K562 (cell line): ENCODE results near the gene KLK2. TPM values are rescaled to one million over a fixed set of nuclear protein-coding genes. Genes with fewer than 3 reads are reported as not detected.
A peak's percentile ranks its signal among the peaks of the same experiment; 100 is the strongest.

Experiments
- FOXK1 ChIP-seq: sonication (generic); formaldehyde crosslinking; IDR thresholded peaks from 2 replicates; pipeline ENCODE4 v1.8.0; 2022; ENCODE audit warnings: missing genetic modification reagents, mild to moderate bottlenecking, borderline replicate concordance
- FOXM1 ChIP-seq, 2 experiments: fragments of 450-650 bp in 1 of 2; sonication (generic) in 1 of 2; formaldehyde crosslinking in 1 of 2; IDR thresholded peaks; 2 replicates each; pipeline versions ENCODE4 v1.6.1 to v1.9.0; 2017 to 2022; ENCODE audit warnings: low read depth in 2 of 2, mild to moderate bottlenecking in 2 of 2, missing genetic modification reagents in 1 of 2, moderate library complexity in 1 of 2
- HDAC6 ChIP-seq: IDR thresholded peaks from 2 replicates; pipeline ENCODE4 v1.6.1; 2012; ENCODE audit warnings: low read depth, mild to moderate bottlenecking, control low read depth, inconsistent platforms, low read length, moderate library complexity
- IRF2 ChIP-seq: sonication (generic); formaldehyde crosslinking; IDR thresholded peaks from 2 replicates; pipeline ENCODE4 v1.8.1; 2022; ENCODE audit warnings: mild to moderate bottlenecking, missing genetic modification reagents
- KAT2B ChIP-seq: IDR thresholded peaks from one replicate; pipeline ENCODE4 v1.6.1; 2012; ENCODE audit warnings: low read depth, mild to moderate bottlenecking, control low read depth, inconsistent platforms, low read length, moderate library complexity
- KDM5B ChIP-seq: fragments of 200-600 bp; sonication (generic); IDR thresholded peaks from 2 replicates; pipeline ENCODE4 v1.6.1; 2012; ENCODE audit warnings: low read depth, mild to moderate bottlenecking, moderate library complexity, low read length, control low read depth, inconsistent platforms; ENCODE audit not compliant: insufficient replicate concordance
- MCM7 ChIP-seq, 2 experiments: fragments of 450-650 bp; IDR thresholded peaks; 2 replicates each; pipeline ENCODE4 v1.6.1; 2016 to 2018
- NELFE ChIP-seq: IDR thresholded peaks from 2 replicates; pipeline ENCODE4 v1.6.1; 2011; ENCODE audit warnings: mild to moderate bottlenecking; ENCODE audit not compliant: insufficient read depth, insufficient read length
- NFIC ChIP-seq: fragments of 450-650 bp; IDR thresholded peaks from 2 replicates; pipeline ENCODE4 v1.6.1; 2017; ENCODE audit warnings: mild to moderate bottlenecking, inconsistent platforms
- NR1H2 ChIP-seq: sonication (generic); formaldehyde crosslinking; IDR thresholded peaks from 2 replicates; pipeline ENCODE4 v1.4.0; 2020; ENCODE audit warnings: mild to moderate bottlenecking, missing genetic modification reagents
- POLR3A ChIP-seq: IDR thresholded peaks from 2 replicates; pipeline ENCODE4 v1.6.1; 2011; ENCODE audit warnings: borderline replicate concordance, mild to moderate bottlenecking, moderate library complexity; ENCODE audit not compliant: insufficient read length, insufficient read depth; ENCODE audit errors: extremely low read depth
- RB1 ChIP-seq: fragments of 450-650 bp; IDR thresholded peaks from 2 replicates; pipeline ENCODE4 v1.6.1; 2017; ENCODE audit warnings: low read depth, mild to moderate bottlenecking
- RBM25 ChIP-seq: fragments of 200-400 bp; formaldehyde crosslinking; IDR thresholded peaks from 2 replicates; pipeline ENCODE4 v1.6.1; 2018; ENCODE audit warnings: low read length, low read depth, moderate library complexity; ENCODE audit not compliant: severe bottlenecking
- SAP30 ChIP-seq: fragments of 200-600 bp; sonication (generic); IDR thresholded peaks from 2 replicates; pipeline ENCODE4 v1.6.1; 2012; ENCODE audit warnings: borderline replicate concordance, low read depth, mild to moderate bottlenecking, moderate library complexity, low read length, control low read depth, inconsistent platforms; ENCODE audit not compliant: insufficient read depth, poor library complexity, severe bottlenecking
- SMARCB1 ChIP-seq: IDR thresholded peaks from 2 replicates; pipeline ENCODE4 v1.6.1; 2011; ENCODE audit warnings: improper control_type of control experiment, low read depth; ENCODE audit not compliant: insufficient read length
- SMARCE1 ChIP-seq: fragments of 450-650 bp; IDR thresholded peaks from 2 replicates; pipeline ENCODE4 v1.7.1; 2016; ENCODE audit warnings: mild to moderate bottlenecking
- SREBF1 ChIP-seq: fragments of 150-350 bp; IDR thresholded peaks from 2 replicates; pipeline ENCODE4 v1.6.1; 2014; ENCODE audit warnings: antibody characterized with exemption, low read depth, low read length, borderline replicate concordance
- SUPT5H ChIP-seq: fragments of 450-650 bp; IDR thresholded peaks from 2 replicates; pipeline ENCODE4 v1.6.1; 2016
- TOE1 ChIP-seq, 2 experiments: fragments of 450-650 bp in 1 of 2; sonication (generic) in 1 of 2; formaldehyde crosslinking in 1 of 2; IDR thresholded peaks; 2 replicates each; pipeline versions ENCODE4 v1.7.1 to v1.8.0; 2016 to 2022; ENCODE audit warnings: borderline replicate concordance in 2 of 2, mild to moderate bottlenecking in 2 of 2, antibody characterized with exemption in 1 of 2, inconsistent platforms in 1 of 2, low read depth in 1 of 2, missing genetic modification reagents in 1 of 2, moderate library complexity in 1 of 2
- XRCC4 ChIP-seq: IDR thresholded peaks from one replicate; pipeline ENCODE4 v1.6.1; 2011; ENCODE audit not compliant: insufficient read depth, insufficient read length; ENCODE audit errors: extremely low read depth
- ZNF146 ChIP-seq: IDR thresholded peaks from one replicate; pipeline ENCODE4 v1.6.1; 2018; ENCODE audit warnings: missing compliant biosample characterization; ENCODE audit not compliant: unreplicated experiment
- ZNF583 ChIP-seq: fragments of 250-450 bp; sonication (Bioruptor Pico); IDR thresholded peaks from 2 replicates; pipeline ENCODE4 v1.4.0; 2020
- ZNF830 ChIP-seq: fragments of 250-450 bp; sonication (Bioruptor Pico); IDR thresholded peaks from 2 replicates; pipeline ENCODE4 v1.5.0; 2021; ENCODE audit warnings: mild to moderate bottlenecking
- polyA plus RNA-seq, 8 experiments: library from polyadenylated mRNA; depleted of rRNA in 4 of 8; stranded (reverse) in 5 of 8; unstranded in 3 of 8; fragments of >200 nt; fragmentation: Nextera tagmentation in 2 of 8; fragmentation: Illumina TruSeq in 1 of 8; extraction: Ambion mirVana in 2 of 8; extraction: Trizol in 1 of 8; gene quantifications; 2 replicates each; pipeline versions ENCODE4 v1.2.1 to v1.2.3, GENCODE V29; 2011 to 2014; ENCODE audit warnings: inconsistent platforms in 1 of 8, missing spikeins in 1 of 8
- total RNA-seq, 7 experiments: library from RNA; depleted of rRNA in 6 of 7; stranded (reverse); fragments of >200 nt in 6 of 7; fragmentation: Illumina TruSeq in 2 of 7; extraction: Trizol in 2 of 7; gene quantifications; 2 replicates each; pipeline versions ENCODE4 v1.2.1 to v1.2.3, GENCODE V29; 2011 to 2021; ENCODE audit warnings: low replicate concordance in 1 of 7
- TF ChIP-seq, protein P1 (sequence below): fragments of 250-450 bp; sonication (Bioruptor Pico); IDR thresholded peaks from 2 replicates; pipeline ENCODE4 v1.9.0; 2021; ENCODE audit warnings: mild to moderate bottlenecking
- TF ChIP-seq, protein P2 (sequence below): fragments of 250-450 bp; sonication (Bioruptor Pico); IDR thresholded peaks from 2 replicates; pipeline ENCODE4 v1.4.0; 2020; ENCODE audit warnings: mild to moderate bottlenecking, moderate library complexity, borderline replicate concordance

The KLK2 gene
- total and polyA plus RNA-seq, 9 of the 15 experiments (the other 6 are each of a cell fraction or from before 2014, with no cell fraction given) = 0.11 to 0.47 (median 0.23) TPM; not detected in 1

DNA sequence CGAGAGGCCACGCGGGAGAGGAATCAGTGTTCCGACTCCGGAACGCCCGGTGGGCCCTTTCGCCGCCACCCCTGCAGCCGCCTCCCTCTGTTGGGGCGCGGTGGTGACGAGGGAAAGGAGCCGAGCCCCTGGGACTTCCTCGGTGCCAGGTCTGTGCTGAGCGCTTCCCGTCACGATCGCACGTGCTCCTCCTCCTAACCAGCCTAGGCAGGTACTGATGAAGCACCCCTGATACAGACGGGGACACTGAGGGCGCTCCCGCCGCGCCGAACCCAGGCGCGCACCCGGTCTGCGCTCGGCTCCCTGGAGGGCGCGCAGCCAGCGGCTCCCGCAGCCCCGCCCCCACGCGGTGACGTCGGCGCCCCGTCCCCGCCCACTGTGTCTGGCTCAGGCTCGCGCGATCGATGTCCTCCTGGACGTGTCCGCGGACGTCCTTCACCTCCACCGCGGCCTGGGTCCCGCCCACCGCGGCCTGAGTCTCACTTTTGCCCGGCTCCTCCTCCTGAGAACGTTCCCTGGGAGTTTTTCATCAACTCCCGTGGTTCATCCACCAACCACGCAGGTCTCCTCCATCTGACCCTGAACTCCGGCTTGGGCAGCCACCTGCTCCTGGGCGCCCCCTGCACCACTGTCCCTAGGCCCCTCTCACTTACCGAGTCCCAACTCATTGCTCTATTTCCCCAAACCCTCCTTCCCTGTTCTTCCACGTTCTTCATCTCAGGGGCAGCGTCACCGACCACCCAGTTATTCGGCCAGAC is 37.3 kb upstream of the KLK2 start (continued):
- TF ChIP-seq, protein P1, sequence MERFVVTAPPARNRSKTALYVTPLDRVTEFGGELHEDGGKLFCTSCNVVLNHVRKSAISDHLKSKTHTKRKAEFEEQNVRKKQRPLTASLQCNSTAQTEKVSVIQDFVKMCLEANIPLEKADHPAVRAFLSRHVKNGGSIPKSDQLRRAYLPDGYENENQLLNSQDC (CRISPR knock-in tag) = no peak
- no peak for TF ChIP-seq FOXM1 (IDR thresholded peaks at IDR 0.05; ENCODE audit: low read depth)
- 0 out of 2 replicates have a peak, but pooled peaks have one; percentile 64 for TF ChIP-seq FOXM1 (CRISPR knock-in tag; IDR thresholded peaks at IDR 0.05; ENCODE audit: low read depth)
- TF ChIP-seq NFIC = peak; percentile 53
- no peak for TF ChIP-seq SMARCB1
- TF ChIP-seq KAT2B = no peak
- TF ChIP-seq SREBF1 = no peak
- TF ChIP-seq MCM7 (IDR thresholded peaks at IDR 0.05) = no peak
- no peak for TF ChIP-seq SMARCE1
- TF ChIP-seq ZNF830 (CRISPR knock-in tag) = no peak
- no peak for TF ChIP-seq ZNF583
- TF ChIP-seq SUPT5H = peak; percentile 76
- TF ChIP-seq, protein P2, sequence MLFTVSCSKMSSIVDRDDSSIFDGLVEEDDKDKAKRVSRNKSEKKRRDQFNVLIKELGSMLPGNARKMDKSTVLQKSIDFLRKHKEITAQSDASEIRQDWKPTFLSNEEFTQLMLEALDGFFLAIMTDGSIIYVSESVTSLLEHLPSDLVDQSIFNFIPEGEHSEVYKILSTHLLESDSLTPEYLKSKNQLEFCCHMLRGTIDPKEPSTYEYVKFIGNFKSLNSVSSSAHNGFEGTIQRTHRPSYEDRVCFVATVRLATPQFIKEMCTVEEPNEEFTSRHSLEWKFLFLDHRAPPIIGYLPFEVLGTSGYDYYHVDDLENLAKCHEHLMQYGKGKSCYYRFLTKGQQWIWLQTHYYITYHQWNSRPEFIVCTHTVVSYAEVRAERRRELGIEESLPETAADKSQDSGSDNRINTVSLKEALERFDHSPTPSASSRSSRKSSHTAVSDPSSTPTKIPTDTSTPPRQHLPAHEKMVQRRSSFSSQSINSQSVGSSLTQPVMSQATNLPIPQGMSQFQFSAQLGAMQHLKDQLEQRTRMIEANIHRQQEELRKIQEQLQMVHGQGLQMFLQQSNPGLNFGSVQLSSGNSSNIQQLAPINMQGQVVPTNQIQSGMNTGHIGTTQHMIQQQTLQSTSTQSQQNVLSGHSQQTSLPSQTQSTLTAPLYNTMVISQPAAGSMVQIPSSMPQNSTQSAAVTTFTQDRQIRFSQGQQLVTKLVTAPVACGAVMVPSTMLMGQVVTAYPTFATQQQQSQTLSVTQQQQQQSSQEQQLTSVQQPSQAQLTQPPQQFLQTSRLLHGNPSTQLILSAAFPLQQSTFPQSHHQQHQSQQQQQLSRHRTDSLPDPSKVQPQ (CRISPR knock-in tag) = no peak
- TF ChIP-seq FOXK1 (CRISPR knock-in tag) = no peak
- TF ChIP-seq HDAC6 = no peak
- no peak for TF ChIP-seq POLR3A
- no peak for TF ChIP-seq ZNF146 (CRISPR knock-in tag)
- no peak for TF ChIP-seq IRF2 (CRISPR knock-in tag)
- no peak for TF ChIP-seq NR1H2 (CRISPR knock-in tag)
- no peak for TF ChIP-seq TOE1 (IDR thresholded peaks at IDR 0.05; ENCODE audit: borderline replicate concordance)
- TF ChIP-seq TOE1 (CRISPR knock-in tag; IDR thresholded peaks at IDR 0.05; ENCODE audit: borderline replicate concordance, low read depth) = 0 out of 2 replicates have a peak, but pooled peaks have one; percentile 17
- no peak for TF ChIP-seq NELFE
- peak; percentile 29 for TF ChIP-seq SAP30
- peak; percentile 91 for TF ChIP-seq KDM5B
- no peak for TF ChIP-seq RBM25
- TF ChIP-seq XRCC4 = no peak
- peak; percentile 78; the same call in 1 of the 2 replicates for TF ChIP-seq RB1
